Endothelial cell of umbilical vein (primary cell): ENCODE results near the gene COG4. TPM values are rescaled to one million over a fixed set of nuclear protein-coding genes. Genes with fewer than 3 reads are reported as not detected.
A peak's percentile ranks its signal among the peaks of the same experiment; 100 is the strongest.

ENCODE experiments used
- BruUV-seq: library from RNA; stranded (reverse); fragments of 400-500 nt; replicated peaks from 2 replicates; lab custom pipeline; 2021; lab: Mats Ljungman, UMichigan
- CTCF ChIA-PET: fragments of 300-600, 350-600 bp; sonication (Branson Sonifier 250); formaldehyde crosslinking; loops from one replicate; lab custom pipeline; 2021; ENCODE audit warnings: antibody characterized with exemption, inconsistent platforms; lab: Charles Lee
- POLR2A ChIA-PET: fragments of 300-600, 350-600 bp; sonication (Branson Sonifier 250); formaldehyde crosslinking; loops from one replicate; lab custom pipeline; 2021; ENCODE audit warnings: antibody characterized with exemption, inconsistent platforms; lab: Charles Lee
- DNase-seq: peaks from one replicate; pipeline ENCODE4 v3.0.0-alpha.2; 2011; ENCODE audit warnings: low read depth, low spot score
- FAIRE-seq: peaks from 2 replicates; lab custom pipeline; 2011; peaks lifted over from hg19 to GRCh38; lab: Jason Lieb, UNC
- H2AFZ ChIP-seq: 2 replicates; pipeline ENCODE4 v1.6.0; 2012; ENCODE audit warnings: low read depth, low read length, control low read depth, inconsistent platforms
- H3K27ac ChIP-seq: 2 replicates; pipeline ENCODE4 v1.5.1; 2011; ENCODE audit warnings: low read depth, mild to moderate bottlenecking, control low read depth, low read length, moderate library complexity; ENCODE audit not compliant: insufficient read depth
- H3K27me3 ChIP-seq, 2 experiments: 2 replicates each; pipeline versions ENCODE4 v1.6.0 to v1.6.1; 2011; ENCODE audit warnings: low read length in 2 of 2, mixed read lengths in 1 of 2; ENCODE audit not compliant: control insufficient read depth in 2 of 2, insufficient read depth in 2 of 2
- H3K36me3 ChIP-seq, 2 experiments: 2 replicates in 1 of 2; 3 replicates in 1 of 2; pipeline ENCODE4 v1.5.1; 2011; ENCODE audit warnings: low read length in 2 of 2, mild to moderate bottlenecking in 1 of 2, moderate library complexity in 1 of 2; ENCODE audit not compliant: control insufficient read depth in 2 of 2, insufficient read depth in 2 of 2; ENCODE audit errors: extremely low read depth in 1 of 2
- H3K4me1 ChIP-seq: 3 replicates; pipeline ENCODE4 v1.5.1; 2011; ENCODE audit warnings: mild to moderate bottlenecking, low read length; ENCODE audit not compliant: control insufficient read depth, insufficient read depth; ENCODE audit errors: extremely low read depth
- H3K4me2 ChIP-seq: 2 replicates; pipeline ENCODE4 v1.6.1; 2011; ENCODE audit warnings: low read length, control low read depth, mixed read lengths; ENCODE audit not compliant: insufficient read depth
- H3K4me3 ChIP-seq, 3 experiments: fragments of 200-600 bp in 1 of 3; sonication (generic), shearing (Covaris generic) in 1 of 3; replicated peaks in 1 of 3; 2 replicates each; pipeline ENCODE4 v1.5.1; 2011 to 2016; ENCODE audit warnings: control low read depth in 3 of 3, low read length in 3 of 3, mild to moderate bottlenecking in 2 of 3, inconsistent platforms in 1 of 3, low read depth in 1 of 3, moderate library complexity in 1 of 3; ENCODE audit not compliant: insufficient read depth in 1 of 3
- H3K79me2 ChIP-seq: 2 replicates; pipeline ENCODE4 v1.6.0; 2012; ENCODE audit warnings: low read length, inconsistent platforms; ENCODE audit not compliant: control insufficient read depth, insufficient read depth
- H3K9ac ChIP-seq: replicated peaks from 2 replicates; pipeline ENCODE3; 2011; ENCODE audit warnings: low read length, control low read depth; ENCODE audit not compliant: insufficient read depth; ENCODE audit errors: extremely low read depth
- H3K9me1 ChIP-seq: replicated peaks from 3 replicates; pipeline ENCODE4 v1.6.0; 2011; ENCODE audit warnings: mild to moderate bottlenecking, low read length; ENCODE audit not compliant: control insufficient read depth, insufficient read depth; ENCODE audit errors: extremely low read depth
- H3K9me3 ChIP-seq: replicated peaks from 2 replicates; pipeline ENCODE4 v1.5.1; 2012; ENCODE audit warnings: low read length, inconsistent platforms; ENCODE audit not compliant: control insufficient read depth, insufficient read depth
- H4K20me1 ChIP-seq: replicated peaks from 2 replicates; pipeline ENCODE3; 2011; ENCODE audit warnings: mild to moderate bottlenecking, low read length; ENCODE audit not compliant: control insufficient read depth, insufficient read depth; ENCODE audit errors: extremely low read depth
- CTCF ChIP-seq, 2 donors: IDR thresholded peaks; 1 replicate in 1 of 2; 2 replicates in 1 of 2; pipeline ENCODE4 v1.5.1; 2011; ENCODE audit warnings: low read length in 2 of 2, mild to moderate bottlenecking in 2 of 2, moderate library complexity in 2 of 2, control low read depth in 1 of 2, inconsistent platforms in 1 of 2, low read depth in 1 of 2; ENCODE audit not compliant: insufficient read depth in 1 of 2; ENCODE audit errors: extremely low read depth in 1 of 2
- EZH2 ChIP-seq: IDR thresholded peaks from 2 replicates; pipeline ENCODE4 v1.6.1; 2012; ENCODE audit warnings: borderline replicate concordance, low read depth, mild to moderate bottlenecking, moderate library complexity, low read length, inconsistent platforms; ENCODE audit not compliant: severe bottlenecking
- FOS ChIP-seq: IDR thresholded peaks from 2 replicates; pipeline ENCODE4 v1.6.1; 2011; ENCODE audit warnings: mild to moderate bottlenecking, low read length, moderate library complexity, borderline replicate concordance; ENCODE audit not compliant: insufficient read depth
- GATA2 ChIP-seq: IDR thresholded peaks from 2 replicates; pipeline ENCODE4 v1.7.0; 2011; ENCODE audit warnings: low read depth, mild to moderate bottlenecking, moderate library complexity, mixed read lengths, low read length; ENCODE audit not compliant: insufficient read length, insufficient read depth
- JUN ChIP-seq: IDR thresholded peaks from 2 replicates; pipeline ENCODE4 v1.6.1; 2011; ENCODE audit warnings: borderline replicate concordance, low read depth; ENCODE audit not compliant: insufficient read length, insufficient read depth
- MAX ChIP-seq: IDR thresholded peaks from 2 replicates; pipeline ENCODE4 v1.6.1; 2011; ENCODE audit not compliant: insufficient read depth, insufficient read length
- MYC ChIP-seq: IDR thresholded peaks from one replicate; pipeline ENCODE4 v1.6.1; 2011; ENCODE audit warnings: mild to moderate bottlenecking, low read depth, low read length
- POLR2A ChIP-seq: IDR thresholded peaks from 2 replicates; pipeline ENCODE4 v1.6.1; 2012; ENCODE audit warnings: low read depth, mild to moderate bottlenecking, control low read depth, low read length
- POLR2AphosphoS5 ChIP-seq: IDR thresholded peaks from 2 replicates; pipeline ENCODE4 v1.6.1; 2012; ENCODE audit warnings: low read depth, mild to moderate bottlenecking, control low read depth, low read length, moderate library complexity; ENCODE audit not compliant: insufficient read depth
- dilution Hi-C: fragments of 300-500 bp; cut with MboI; formaldehyde crosslinking; loops from one replicate; pipeline ENCODE4 v1.15.0; 2019; ENCODE audit warnings: low sequenced_read_pairs; ENCODE audit not compliant: extremely low pct_ligation_motif_present
- intact Hi-C: fragments of 100-400 bp; cut with micrococcal nuclease; formaldehyde crosslinking; loops from one replicate; pipeline ENCODE4 v1.10.0; 2022
- polyA plus RNA-seq, 4 experiments: library from polyadenylated mRNA; depleted of rRNA in 3 of 4; stranded (reverse) in 3 of 4; unstranded in 1 of 4; fragments of >200 nt; gene quantifications; 2 replicates each; pipeline versions ENCODE4 v1.2.1 to v1.2.3, GENCODE V29; 2011 to 2012; ENCODE audit warnings: missing spikeins in 1 of 4
- total RNA-seq: library from RNA; stranded (reverse); gene quantifications from 2 replicates; pipeline ENCODE4 v1.2.3, GENCODE V29; 2021

The COG4 gene
- total and polyA plus RNA-seq, 2 donors (not counting 3 experiments of a cell fraction or from before 2014, with no cell fraction given): 53.7 to 61.2 TPM

GRCh38 chr16:70572050-70572925 lies 48.9 kb upstream of the COG4 start:
- dilution Hi-C loops: no loop called here
- BruUV-seq: no TSS peak
- POLR2A ChIA-PET: no interaction called here

GRCh38 chr16:70571623-70572022 lies 48.3 kb upstream of the COG4 start:
- no peak for FAIRE-seq

More at GRCh38 chr16:70572050-70572925, 48.9 kb upstream of the COG4 start:
- Histone ChIP-seq H3K9me1 (no peaks in the 10 kb centered on the region), H3K4me2 (peak overlapping the region; percentile 67), H3K4me1 (peaks cover 64% of the 10 kb centered on the region), H3K4me3 (no peak overlapping the region), H3K36me3 (peaks cover 28 to 33% of the 10 kb centered on the region in 2 experiments), H4K20me1 (no peaks in the 10 kb centered on the region), H3K9ac (peak overlapping the region; percentile 50), H2AFZ (no peak overlapping the region), H3K9me3 (no peaks in the 10 kb centered on the region), H3K27ac (peak overlapping the region; percentile 92), H3K79me2 (peaks cover 8% of the 10 kb centered on the region), H3K27me3 (no peaks in the 10 kb centered on the region)
- FAIRE-seq (peak; percentile 60), DNase-seq (peak; percentile 87)
- intact Hi-C loops: loop anchor here (2.0 to 10.0 kb wide), 3 partner anchors 17 to 203 kb away; no protein-coding TSS in a partner anchor
- TF ChIP-seq GATA2 (peak; percentile 8), POLR2AphosphoS5 (peak; percentile 43), FOS (no peak)
- CTCF ChIA-PET: interaction anchor here (1.2 to 15.0 kb wide), 9 partner anchors 7 to 81 kb away, joined by 3 to 175 read pairs (median 8); no protein-coding TSS in a partner anchor

More at GRCh38 chr16:70571623-70572022, 48.3 kb upstream of the COG4 start:
- intact Hi-C loops: loop anchor here (2.0 to 10.0 kb wide), 3 partner anchors 17 to 203 kb away; no protein-coding TSS in a partner anchor
- H3K36me3 ChIP-seq: peaks cover 32 to 39% of the 10 kb centered on the region in 2 experiments
- H3K79me2 ChIP-seq: peaks cover 9% of the 10 kb centered on the region
- no peak for DNase-seq
- H3K27me3 ChIP-seq: no peaks in the 10 kb centered on the region
- H3K27ac ChIP-seq: peak overlapping the region; percentile 92
- H4K20me1 ChIP-seq: no peaks in the 10 kb centered on the region
- peaks cover 58% of the 10 kb centered on the region for H3K4me1 ChIP-seq
- H2AFZ ChIP-seq: no peak overlapping the region
- no peak overlapping the region for H3K9ac ChIP-seq
- no peaks in the 10 kb centered on the region for H3K9me1 ChIP-seq
- dilution Hi-C loops: no loop called here
- TF ChIP-seq POLR2A (no peak), MYC (no peak), JUN (no peak), MAX (no peak), EZH2 (no peak), CTCF (IDR thresholded peaks at IDR 0.05; ENCODE audit: extremely low read depth in 1 of 2, insufficient read depth in 1 of 2, low read depth in 1 of 2, low read length in 2 of 2) (no peak), FOS (no peak), POLR2AphosphoS5 (no peak), GATA2 (no peak)
- TSS peak; percentile 18 for BruUV-seq
- no peak overlapping the region for H3K4me2 ChIP-seq
- H3K4me3 ChIP-seq: no peak overlapping the region
- ChIA-PET POLR2A (no interaction called here), CTCF (interaction anchor here (15.0 kb wide), 1 partner anchor 81 kb away, joined by 175 read pairs; no protein-coding TSS in a partner anchor)
- H3K9me3 ChIP-seq: no peaks in the 10 kb centered on the region
